GM19035 (cell line): ENCODE data around the gene GFAP.

Experiments
- ATAC-seq: cut with Tn5 transposase; IDR thresholded peaks from one replicate; pipeline ENCODE4 v1.9.1; 2021; ENCODE audit not compliant: unreplicated experiment

GFAP gene

GRCh38 chr17:44903012-44903685, 12.2 kb downstream of the GFAP start:
- no peak for ATAC-seq

DNA sequence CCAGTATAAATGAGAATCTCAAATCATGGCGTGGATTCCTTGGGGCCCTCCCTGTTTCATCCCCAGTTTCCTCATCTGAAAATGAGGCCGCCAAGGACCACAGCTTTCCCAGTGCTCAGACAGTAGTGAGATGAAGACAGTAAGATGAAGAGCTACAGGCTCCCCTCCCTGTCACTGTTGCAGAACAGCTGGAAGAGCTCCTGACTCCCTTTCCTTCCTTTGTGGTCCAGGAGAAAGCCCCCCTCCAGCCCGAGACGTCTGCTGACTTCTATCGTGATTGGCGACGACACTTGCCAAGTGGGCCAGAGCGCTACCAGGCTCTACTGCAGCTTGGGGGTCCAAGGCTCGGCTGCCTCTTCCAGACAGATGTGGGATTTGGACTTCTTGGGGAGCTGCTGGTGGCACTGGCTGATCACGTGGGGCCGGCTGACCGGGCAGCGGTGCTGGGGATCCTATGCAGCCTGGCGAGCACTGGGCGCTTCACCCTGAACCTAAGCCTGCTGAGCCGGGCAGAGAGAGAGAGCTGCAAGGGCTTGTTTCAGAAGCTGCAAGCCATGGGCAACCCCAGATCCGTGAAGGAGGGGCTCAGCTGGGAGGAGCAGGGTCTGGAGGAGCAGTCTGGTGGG, 13.1 kb downstream of the GFAP start:
- ATAC-seq: no peak

- ATAC-seq: no peak
Observed at GRCh38 chr17:44901411-44901921, 13.8 kb downstream of the GFAP start.

DNA sequence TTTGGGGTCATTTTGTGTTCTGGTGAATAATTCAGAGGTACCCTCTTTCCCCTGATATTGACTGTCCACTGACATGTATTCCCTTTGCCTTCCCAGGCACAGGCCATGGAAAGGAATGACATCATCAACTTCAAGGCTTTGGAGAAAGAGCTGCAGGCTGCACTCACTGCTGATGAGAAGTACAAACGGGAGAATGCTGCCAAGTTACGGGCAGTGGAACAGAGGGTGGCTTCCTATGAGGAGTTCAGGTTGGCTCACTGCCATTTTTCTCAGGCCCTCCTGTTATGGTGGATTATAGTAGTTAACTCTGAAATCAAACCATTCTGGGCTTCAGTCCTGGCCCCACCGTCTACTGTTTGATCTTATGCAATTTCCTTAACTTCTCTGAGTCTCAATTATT, 14.4 kb downstream of the GFAP start:
- no peak for ATAC-seq

- peak; percentile 81 for ATAC-seq
Observed at GRCh38 chr17:44899074-44899782, 16.1 kb downstream of the GFAP start, which contains the start of gene EFTUD2. Gene EFTUD2, minus strand, starts transcription at chr17:44899445. Its CDS starts 4,924 bp downstream, at chr17:44894521.

- no peak for ATAC-seq
Observed at GRCh38 chr17:44898768-44899073, 16.6 kb downstream of the GFAP start.

DNA sequence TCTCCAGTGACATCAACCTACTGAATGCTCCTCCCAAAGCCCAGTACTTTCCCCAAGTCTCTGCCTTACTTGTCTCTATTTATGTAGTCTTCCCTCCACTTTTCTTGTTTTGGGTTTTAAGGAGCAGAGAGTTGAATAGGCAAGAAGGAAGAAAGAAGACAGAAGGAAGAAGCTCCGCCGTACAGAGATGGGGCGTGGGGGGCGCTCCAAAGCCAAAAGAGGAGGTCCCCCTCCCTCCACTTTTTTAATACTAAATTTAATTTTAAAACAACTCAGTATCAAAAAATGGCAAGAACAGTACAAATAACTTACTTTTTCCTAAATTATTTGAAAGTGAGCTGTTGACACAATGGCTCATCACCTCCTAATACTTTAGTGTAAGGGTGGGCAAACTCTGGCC, 20.7 kb downstream of the GFAP start:
- ATAC-seq: no peak

GRCh38 chr17:44892250-44892649, 23.1 kb downstream of the GFAP start:
- ATAC-seq: no peak

DNA sequence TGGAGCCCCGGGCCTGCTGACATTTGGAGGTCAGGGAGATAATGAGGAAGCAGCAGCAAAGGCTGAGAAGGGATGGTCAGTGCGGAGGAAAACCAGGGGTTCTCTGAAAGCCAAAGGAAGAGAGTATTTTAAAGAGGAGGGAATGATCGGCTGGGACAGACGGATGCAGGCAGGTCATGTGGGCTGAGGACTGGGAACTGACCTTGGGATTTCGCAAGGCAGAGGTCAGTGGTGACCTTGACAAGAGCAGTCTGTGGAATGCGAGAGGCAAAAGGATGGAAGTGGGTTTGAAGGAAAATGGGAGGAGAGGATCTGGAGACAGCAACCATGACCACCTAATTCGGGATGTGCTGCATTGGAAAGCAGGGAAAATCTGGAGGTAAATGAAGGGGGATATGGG, 26.3 kb downstream of the GFAP start:
- ATAC-seq: no peak

DNA sequence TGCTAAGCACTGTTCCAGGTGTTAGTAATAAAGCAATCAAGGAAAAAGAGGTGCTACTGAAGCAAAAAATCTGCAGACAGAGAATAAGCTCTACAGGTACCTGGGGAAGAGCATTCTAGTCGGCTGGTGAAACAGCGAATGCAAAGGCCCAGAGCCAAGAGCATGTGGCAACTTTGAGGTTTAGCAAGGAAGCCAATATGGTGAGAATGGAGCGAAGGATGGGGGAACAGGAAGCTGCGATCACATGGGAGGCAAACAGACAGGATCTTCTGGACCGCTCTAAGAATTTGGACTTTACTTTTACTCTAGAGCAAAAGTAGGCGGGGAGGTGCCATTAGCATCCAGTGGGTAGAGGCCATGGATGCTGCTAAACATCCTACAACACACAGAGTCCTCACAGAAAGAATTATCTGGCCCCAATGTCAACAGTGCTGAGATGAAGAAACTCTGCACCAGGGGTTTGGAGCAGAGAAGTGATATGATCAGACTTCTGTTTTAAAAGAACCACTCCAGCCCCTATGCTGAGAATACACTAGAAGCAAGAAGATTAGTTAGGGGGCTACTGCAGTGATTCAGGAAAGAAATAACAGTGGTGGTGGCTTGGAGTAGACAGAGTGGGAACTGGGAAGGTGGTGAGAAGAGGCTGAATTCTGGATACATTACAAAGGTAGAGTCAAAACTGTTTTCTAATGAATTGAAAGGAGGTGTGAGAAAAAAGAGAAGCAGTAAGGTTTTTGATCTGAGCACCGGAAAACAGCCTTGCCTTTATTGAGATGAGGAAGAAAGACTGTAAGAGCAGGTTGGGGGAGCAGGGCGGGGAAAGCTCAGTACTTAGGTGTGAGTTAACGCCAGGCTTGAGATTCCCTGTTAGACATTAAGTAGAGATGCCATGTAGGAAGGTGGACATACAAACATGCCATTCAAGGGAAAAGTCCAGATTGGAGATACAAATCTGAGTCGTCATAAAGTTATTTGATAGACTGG, 27.0 kb downstream of the GFAP start:
- ATAC-seq: no peak

GRCh38 chr17:44887016-44887415, 28.3 kb downstream of the GFAP start:
- no peak for ATAC-seq

- no peak for ATAC-seq
Observed at GRCh38 chr17:44884941-44885340, 30.4 kb downstream of the GFAP start.

GRCh38 chr17:44881145-44881544, 34.2 kb downstream of the GFAP start:
- no peak for ATAC-seq

GRCh38 chr17:44880062-44880461, 35.2 kb downstream of the GFAP start:
- ATAC-seq: no peak

GRCh38 chr17:44879376-44879775, 35.9 kb downstream of the GFAP start:
- no peak for ATAC-seq

DNA sequence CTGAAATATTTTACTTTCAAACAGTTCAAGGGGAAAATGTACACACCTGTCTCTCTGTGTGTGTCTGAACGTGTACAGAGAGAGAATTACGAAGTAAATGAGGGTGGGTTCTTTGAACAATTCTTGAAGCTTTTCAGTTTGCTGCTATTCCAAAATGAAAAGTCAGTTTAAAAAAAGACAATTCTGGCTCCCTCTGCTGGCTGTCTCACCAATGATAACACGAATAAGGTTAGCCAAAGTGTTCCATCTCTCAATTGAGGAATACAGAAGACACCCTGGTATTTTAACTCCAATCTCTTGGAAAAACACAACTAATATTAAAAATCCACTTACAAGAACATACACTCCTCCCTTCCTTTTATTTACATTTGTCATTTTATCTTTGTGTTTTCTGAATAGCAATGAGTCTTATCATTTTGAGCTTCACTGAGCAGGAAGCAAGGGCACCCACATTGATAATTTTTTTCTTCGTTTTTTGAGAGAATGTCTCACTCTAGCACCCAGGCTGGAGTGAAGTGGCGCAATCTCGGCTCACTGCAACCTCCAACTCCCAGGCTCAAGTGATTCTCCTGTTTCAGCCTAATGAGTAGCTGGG, 36.6 kb downstream of the GFAP start:
- ATAC-seq: no peak

DNA sequence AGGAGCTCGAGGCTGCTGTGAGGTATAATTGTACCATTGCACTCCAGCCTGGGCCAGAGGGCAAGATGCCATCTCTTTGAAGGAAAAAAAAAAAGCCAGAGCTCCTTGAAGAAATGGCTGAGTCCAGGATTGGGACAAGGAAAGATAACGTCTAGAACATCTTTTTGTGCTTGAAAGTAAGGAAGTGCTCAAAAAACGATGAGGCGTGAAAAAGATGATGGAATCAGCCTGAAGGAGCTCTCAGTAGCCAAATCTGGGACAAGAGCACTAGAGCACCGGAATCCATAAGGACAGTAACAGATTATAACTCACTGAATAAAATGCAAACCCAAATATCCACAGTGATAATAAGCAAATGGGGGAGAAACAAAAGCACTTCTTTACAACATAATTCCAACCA, 38.2 kb downstream of the GFAP start:
- no peak for ATAC-seq

GRCh38 chr17:44875761-44876160, 39.5 kb downstream of the GFAP start:
- ATAC-seq: no peak

- no peak for ATAC-seq
Observed at GRCh38 chr17:44872131-44872768, 43.0 kb downstream of the GFAP start.

GRCh38 chr17:44871556-44871955, 43.7 kb downstream of the GFAP start:
- ATAC-seq: no peak
